ENCODE data around the gene CTNNB1. TPM values are rescaled to one million over a fixed set of nuclear protein-coding genes. Genes with fewer than 3 reads are reported as not detected.
A peak's percentile ranks its signal among the peaks of the same experiment; 100 is the strongest.

Gene CTNNB1
- total and polyA plus RNA-seq, 3 experiments from 2014 or later: 54.4 to 166 (median 156) TPM

- Mint-ChIP-seq H3K36me3 (peaks cover 0 to 11% (median 8%) of the 10 kb centered on the region in 3 donors), H3K9me3 (no peaks in the 10 kb centered on the region), H3K27me3 (no peaks in the 10 kb centered on the region), H3K27ac (no peak overlapping the region), H3K4me3 (peak overlapping the region in 3 of 7 donors; percentile 26 to 43 (median 35)), H3K4me1 (peaks cover 80 to 92% (median 87%) of the 10 kb centered on the region in 3 donors)
- H3K27ac ChIP-seq (ENCODE audit: low read depth, low read length): no peak overlapping the region
- H3K36me3 ChIP-seq (ENCODE audit: insufficient read depth, low read length): no peaks in the 10 kb centered on the region
- no peaks in the 10 kb centered on the region for H3K9me3 ChIP-seq (ENCODE audit: low read length)
- H3K4me3 ChIP-seq (ENCODE audit: low read length): no peak overlapping the region
- H3K27me3 ChIP-seq (ENCODE audit: insufficient read depth, low read length, poor library complexity, severe bottlenecking): no peaks in the 10 kb centered on the region
- ChIA-PET CTCF (interaction anchor here (0.7 to 1.6 kb wide), 2 partner anchors 13 kb away, joined by 3 read pairs; partner anchors contain the start of gene CTNNB1), POLR2A (interaction anchor here (1.2 kb wide), 1 partner anchor 13 kb away, joined by 5 read pairs; the partner anchor contains the start of gene CTNNB1)
- DNase-seq: no peak
- peaks cover 78% of the 10 kb centered on the region for H3K4me1 ChIP-seq (ENCODE audit: insufficient read depth, low read length)
Observed at GRCh38 chr3:41212088-41212487, 12.8 kb downstream of the CTNNB1 start.

DNA sequence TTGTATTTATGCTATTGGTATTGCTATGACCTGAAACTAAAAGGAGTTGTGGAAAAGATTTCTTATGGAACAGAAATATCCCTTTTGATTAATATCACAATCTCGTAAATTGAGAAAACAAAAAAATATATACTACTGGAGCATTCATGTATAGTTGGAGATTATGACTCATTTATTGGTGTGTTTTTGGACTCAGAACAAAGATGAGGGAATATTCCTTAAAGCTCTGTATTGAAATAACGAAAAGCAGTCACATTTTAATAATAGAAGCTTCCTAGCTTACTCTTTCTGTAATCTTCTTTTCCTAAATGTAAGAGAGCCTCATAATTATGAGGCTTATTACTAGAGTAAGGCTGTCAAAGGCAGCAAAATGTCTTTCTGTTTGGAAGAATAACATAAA, 14.3 kb downstream of the CTNNB1 start:
- no peaks in the 10 kb centered on the region for H3K36me3 ChIP-seq (ENCODE audit: insufficient read depth, low read length)
- no peaks in the 10 kb centered on the region for H3K27me3 ChIP-seq (ENCODE audit: insufficient read depth, low read length, poor library complexity, severe bottlenecking)
- Mint-ChIP-seq H3K36me3 (peaks cover 0 to 13% (median 8%) of the 10 kb centered on the region in 3 donors), H3K9me3 (no peaks in the 10 kb centered on the region), H3K27ac (peak overlapping the region in 1 of 8 donors; percentile 5), H3K4me3 (peak overlapping the region in 5 of 7 donors; percentile 8 to 36 (median 16)), H3K4me1 (peaks cover 77 to 91% (median 87%) of the 10 kb centered on the region in 3 donors), H3K27me3 (no peaks in the 10 kb centered on the region)
- DNase-seq: no peak
- H3K4me1 ChIP-seq (ENCODE audit: insufficient read depth, low read length): peaks cover 77% of the 10 kb centered on the region
- CTCF ChIA-PET: interaction anchor here (0.8 to 1.6 kb wide), 2 partner anchors 11 to 33 kb away, joined by 3 read pairs; no protein-coding TSS in a partner anchor
- H3K4me3 ChIP-seq (ENCODE audit: low read length): no peak overlapping the region
- no peak overlapping the region for H3K27ac ChIP-seq (ENCODE audit: low read depth, low read length)
- POLR2A ChIA-PET: no interaction called here
- H3K9me3 ChIP-seq (ENCODE audit: low read length): no peaks in the 10 kb centered on the region

DNA sequence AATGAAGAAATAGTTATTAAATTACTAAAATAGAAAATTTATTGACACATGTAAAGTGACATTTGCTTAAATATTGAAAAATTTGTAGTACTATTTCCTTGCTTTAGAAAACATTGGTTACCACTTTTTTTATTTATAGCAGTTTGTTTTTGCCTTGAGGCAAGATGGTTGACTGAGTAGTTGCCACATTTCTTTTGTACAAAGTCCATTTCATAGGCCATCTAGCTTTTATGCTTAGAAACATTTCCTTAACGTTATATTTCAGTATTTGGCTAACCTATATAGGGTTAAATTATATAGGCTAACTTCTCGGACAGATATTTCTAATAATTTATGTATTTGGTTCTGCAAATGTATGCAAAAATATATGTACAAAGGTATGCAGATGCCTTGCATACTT, 17.1 kb downstream of the CTNNB1 start:
- Mint-ChIP-seq H3K4me1 (peaks cover 87 to 98% (median 97%) of the 10 kb centered on the region in 3 donors), H3K9me3 (no peaks in the 10 kb centered on the region), H3K27me3 (no peaks in the 10 kb centered on the region), H3K27ac (no peak overlapping the region), H3K36me3 (peaks cover 0 to 7% (median 5%) of the 10 kb centered on the region in 3 donors), H3K4me3 (no peak overlapping the region)
- Histone ChIP-seq H3K27me3 (ENCODE audit: insufficient read depth, low read length, poor library complexity, severe bottlenecking) (no peaks in the 10 kb centered on the region), H3K4me1 (ENCODE audit: insufficient read depth, low read length) (peaks cover 91% of the 10 kb centered on the region), H3K4me3 (ENCODE audit: low read length) (no peak overlapping the region), H3K9me3 (ENCODE audit: low read length) (no peaks in the 10 kb centered on the region), H3K27ac (ENCODE audit: low read depth, low read length) (no peak overlapping the region), H3K36me3 (ENCODE audit: insufficient read depth, low read length) (no peaks in the 10 kb centered on the region)
- POLR2A ChIA-PET: interaction anchor here (2.0 kb wide), 1 partner anchor 17 kb away, joined by 8 read pairs; the partner anchor contains the start of gene CTNNB1
- CTCF ChIA-PET: no interaction called here
- DNase-seq: no peak

GRCh38 chr3:41216993-41217392, 17.7 kb downstream of the CTNNB1 start:
- Mint-ChIP-seq H3K27ac (peak overlapping the region in 5 of 8 donors; percentile 7 to 52 (median 35)), H3K36me3 (peaks cover 0 to 5% (median 4%) of the 10 kb centered on the region in 3 donors), H3K4me3 (peak overlapping the region in 4 of 7 donors; percentile 27 to 54 (median 43)), H3K9me3 (no peaks in the 10 kb centered on the region), H3K27me3 (no peaks in the 10 kb centered on the region), H3K4me1 (peaks cover 87 to 98% (median 97%) of the 10 kb centered on the region in 3 donors)
- ChIA-PET CTCF (no interaction called here), POLR2A (interaction anchor here (2.0 kb wide), 1 partner anchor 17 kb away, joined by 8 read pairs; the partner anchor contains the start of gene CTNNB1)
- DNase-seq: no peak
- H3K27ac ChIP-seq (ENCODE audit: low read depth, low read length): no peak overlapping the region
- H3K36me3 ChIP-seq (ENCODE audit: insufficient read depth, low read length): no peaks in the 10 kb centered on the region
- peaks cover 92% of the 10 kb centered on the region for H3K4me1 ChIP-seq (ENCODE audit: insufficient read depth, low read length)
- H3K27me3 ChIP-seq (ENCODE audit: insufficient read depth, low read length, poor library complexity, severe bottlenecking): no peaks in the 10 kb centered on the region
- no peak overlapping the region for H3K4me3 ChIP-seq (ENCODE audit: low read length)
- no peaks in the 10 kb centered on the region for H3K9me3 ChIP-seq (ENCODE audit: low read length)

GRCh38 chr3:41219424-41219823, 20.1 kb downstream of the CTNNB1 start:
- DNase-seq: no peak
- no peaks in the 10 kb centered on the region for H3K9me3 ChIP-seq (ENCODE audit: low read length)
- ChIA-PET POLR2A (no interaction called here), CTCF (no interaction called here)
- H3K27me3 ChIP-seq (ENCODE audit: insufficient read depth, low read length, poor library complexity, severe bottlenecking): no peaks in the 10 kb centered on the region
- peak overlapping the region in 1 of 8 donors; percentile 13 for H3K27ac Mint-ChIP-seq
- no peaks in the 10 kb centered on the region for H3K9me3 Mint-ChIP-seq
- peaks cover 0 to 15% (median 4%) of the 10 kb centered on the region in 3 donors for H3K36me3 Mint-ChIP-seq
- H3K27ac ChIP-seq (ENCODE audit: low read depth, low read length): no peak overlapping the region
- peaks cover 74% of the 10 kb centered on the region for H3K4me1 ChIP-seq (ENCODE audit: insufficient read depth, low read length)
- H3K4me3 ChIP-seq (ENCODE audit: low read length): no peak overlapping the region
- peak overlapping the region in 2 of 7 donors; percentile 6 to 29 for H3K4me3 Mint-ChIP-seq
- H3K27me3 Mint-ChIP-seq: no peaks in the 10 kb centered on the region
- H3K4me1 Mint-ChIP-seq: peaks cover 74 to 95% (median 93%) of the 10 kb centered on the region in 3 donors
- H3K36me3 ChIP-seq (ENCODE audit: insufficient read depth, low read length): peaks cover under 1% of the 10 kb centered on the region

DNA sequence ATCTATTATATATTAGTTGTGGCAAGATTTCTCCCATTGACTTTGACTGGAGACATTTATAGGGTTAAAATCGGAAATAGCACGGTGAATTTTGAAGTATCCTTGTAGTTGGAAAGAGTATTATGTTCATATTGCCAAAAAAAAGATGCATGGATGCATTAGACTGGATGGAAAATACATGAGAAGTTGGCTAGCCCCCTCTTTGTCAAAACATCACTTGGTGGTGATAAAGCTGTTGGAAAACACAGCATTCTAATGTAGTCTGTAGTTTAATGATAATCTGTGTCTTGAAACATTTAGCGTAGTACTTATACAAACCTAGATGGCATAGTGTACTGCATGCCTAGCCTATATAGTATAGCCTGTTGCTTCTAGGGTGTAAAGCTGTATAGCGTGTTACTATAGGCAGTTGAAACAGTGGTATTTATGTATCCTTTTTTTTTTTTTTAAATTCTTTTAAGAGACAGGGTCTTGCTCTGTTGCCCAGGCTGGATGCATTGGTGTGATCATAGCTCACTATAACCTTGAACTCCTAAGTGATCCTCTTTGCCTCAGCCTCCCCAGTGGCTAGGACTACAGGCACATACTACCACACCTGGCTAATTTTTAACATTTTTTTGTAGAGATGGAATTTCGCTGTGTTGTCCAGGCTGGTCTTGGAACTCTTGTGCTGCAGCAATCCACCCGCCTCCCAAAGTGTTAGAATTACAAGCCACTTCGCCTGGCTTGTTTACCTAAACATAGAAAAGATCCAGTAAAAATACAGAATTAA, 21.8 kb downstream of the CTNNB1 start:
- Mint-ChIP-seq H3K27me3 (no peaks in the 10 kb centered on the region), H3K9me3 (no peaks in the 10 kb centered on the region), H3K36me3 (peaks cover 3 to 32% (median 12%) of the 10 kb centered on the region in 3 donors), H3K27ac (peak overlapping the region in 7 of 8 donors; percentile 12 to 39 (median 19)), H3K4me3 (peak overlapping the region in 4 of 7 donors; percentile 7 to 41 (median 16)), H3K4me1 (peaks cover 66 to 90% (median 88%) of the 10 kb centered on the region in 3 donors)
- ChIA-PET CTCF (no interaction called here), POLR2A (no interaction called here)
- DNase-seq: no peak
- Histone ChIP-seq H3K4me1 (ENCODE audit: insufficient read depth, low read length) (peaks cover 60% of the 10 kb centered on the region), H3K9me3 (ENCODE audit: low read length) (no peaks in the 10 kb centered on the region), H3K36me3 (ENCODE audit: insufficient read depth, low read length) (peaks cover 17% of the 10 kb centered on the region), H3K27ac (ENCODE audit: low read depth, low read length) (no peak overlapping the region), H3K4me3 (ENCODE audit: low read length) (no peak overlapping the region), H3K27me3 (ENCODE audit: insufficient read depth, low read length, poor library complexity, severe bottlenecking) (no peaks in the 10 kb centered on the region)

DNA sequence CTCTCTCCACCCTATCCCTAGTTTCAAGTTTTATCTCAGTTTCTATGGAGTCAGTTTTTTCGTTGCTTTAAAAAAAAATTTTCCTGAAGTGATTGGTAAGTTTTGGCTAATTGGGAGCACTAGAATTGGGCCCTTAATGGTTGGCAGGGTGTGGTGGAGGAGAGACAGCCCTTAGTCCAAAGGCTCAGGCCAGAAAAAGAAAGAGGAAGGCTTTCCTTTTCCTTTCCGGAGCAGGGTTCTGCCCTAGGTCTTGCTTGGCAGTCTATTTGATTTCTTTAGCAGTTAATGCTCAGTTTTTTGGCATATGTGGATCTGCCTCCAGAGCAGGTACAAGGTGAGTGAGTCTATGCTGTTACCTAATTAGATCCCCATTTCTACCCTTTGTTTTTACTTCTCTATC, 22.7 kb downstream of the CTNNB1 start:
- POLR2A ChIA-PET: no interaction called here
- Mint-ChIP-seq H3K9me3 (no peaks in the 10 kb centered on the region), H3K4me3 (peak overlapping the region in 4 of 7 donors; percentile 4 to 41 (median 12)), H3K27ac (peak overlapping the region in 4 of 8 donors; percentile 21 to 75 (median 36)), H3K4me1 (peaks cover 66 to 90% (median 88%) of the 10 kb centered on the region in 3 donors), H3K36me3 (peaks cover 3 to 41% (median 19%) of the 10 kb centered on the region in 3 donors), H3K27me3 (no peaks in the 10 kb centered on the region)
- CTCF ChIA-PET: interaction anchor here (0.6 kb wide), 1 partner anchor 10 kb away, joined by 3 read pairs; no protein-coding TSS in a partner anchor
- Histone ChIP-seq H3K27me3 (ENCODE audit: insufficient read depth, low read length, poor library complexity, severe bottlenecking) (no peaks in the 10 kb centered on the region), H3K27ac (ENCODE audit: low read depth, low read length) (no peak overlapping the region), H3K36me3 (ENCODE audit: insufficient read depth, low read length) (peaks cover 26% of the 10 kb centered on the region), H3K4me3 (ENCODE audit: low read length) (no peak overlapping the region), H3K4me1 (ENCODE audit: insufficient read depth, low read length) (peaks cover 50% of the 10 kb centered on the region), H3K9me3 (ENCODE audit: low read length) (no peaks in the 10 kb centered on the region)
- no peak for DNase-seq

GRCh38 chr3:41222501-41222900, 23.2 kb downstream of the CTNNB1 start:
- peaks cover 3 to 45% (median 19%) of the 10 kb centered on the region in 3 donors for H3K36me3 Mint-ChIP-seq
- Histone ChIP-seq H3K4me3 (ENCODE audit: low read length) (no peak overlapping the region), H3K9me3 (ENCODE audit: low read length) (no peaks in the 10 kb centered on the region), H3K4me1 (ENCODE audit: insufficient read depth, low read length) (peaks cover 46% of the 10 kb centered on the region), H3K27ac (ENCODE audit: low read depth, low read length) (no peak overlapping the region), H3K36me3 (ENCODE audit: insufficient read depth, low read length) (peaks cover 31% of the 10 kb centered on the region), H3K27me3 (ENCODE audit: insufficient read depth, low read length, poor library complexity, severe bottlenecking) (no peaks in the 10 kb centered on the region)
- DNase-seq: no peak
- ChIA-PET POLR2A (no interaction called here), CTCF (interaction anchor here (0.6 kb wide), 1 partner anchor 10 kb away, joined by 3 read pairs; no protein-coding TSS in a partner anchor)
- peak overlapping the region in 2 of 8 donors; percentile 48 to 64 for H3K27ac Mint-ChIP-seq
- no peaks in the 10 kb centered on the region for H3K9me3 Mint-ChIP-seq
- H3K4me3 Mint-ChIP-seq: peak overlapping the region in 1 of 7 donors; percentile 12
- H3K4me1 Mint-ChIP-seq: peaks cover 63 to 89% (median 85%) of the 10 kb centered on the region in 3 donors
- no peaks in the 10 kb centered on the region for H3K27me3 Mint-ChIP-seq
